Uterus (tissue), 2 donors: ENCODE results near the gene CCDC195.

Experiments used
- POLR2A ChIP-seq, 2 donors: fragments of 450-650 bp; IDR thresholded peaks; one replicate each; pipeline ENCODE4 v1.6.1; 2016; ENCODE audit warnings: antibody characterized with exemption in 2 of 2, mild to moderate bottlenecking in 1 of 2, moderate library complexity in 1 of 2
- TF ChIP-seq, protein P1 (sequence below), 4 experiments: fragments of 200-600 bp in 2 of 4; fragments of 450-650 bp in 2 of 4; sonication (generic) in 2 of 4; IDR thresholded peaks; one replicate each; pipeline ENCODE4 v1.5.1; 2016 to 2019; ENCODE audit warnings: antibody characterized with exemption in 4 of 4, mild to moderate bottlenecking in 2 of 4, moderate library complexity in 1 of 4

GRCh38 chr2:224711859-224712665 is 4.1 kb downstream of the CCDC195 start:
- TF ChIP-seq POLR2A (IDR thresholded peaks at IDR 0.05), result no peak
- TF ChIP-seq, protein P1, sequence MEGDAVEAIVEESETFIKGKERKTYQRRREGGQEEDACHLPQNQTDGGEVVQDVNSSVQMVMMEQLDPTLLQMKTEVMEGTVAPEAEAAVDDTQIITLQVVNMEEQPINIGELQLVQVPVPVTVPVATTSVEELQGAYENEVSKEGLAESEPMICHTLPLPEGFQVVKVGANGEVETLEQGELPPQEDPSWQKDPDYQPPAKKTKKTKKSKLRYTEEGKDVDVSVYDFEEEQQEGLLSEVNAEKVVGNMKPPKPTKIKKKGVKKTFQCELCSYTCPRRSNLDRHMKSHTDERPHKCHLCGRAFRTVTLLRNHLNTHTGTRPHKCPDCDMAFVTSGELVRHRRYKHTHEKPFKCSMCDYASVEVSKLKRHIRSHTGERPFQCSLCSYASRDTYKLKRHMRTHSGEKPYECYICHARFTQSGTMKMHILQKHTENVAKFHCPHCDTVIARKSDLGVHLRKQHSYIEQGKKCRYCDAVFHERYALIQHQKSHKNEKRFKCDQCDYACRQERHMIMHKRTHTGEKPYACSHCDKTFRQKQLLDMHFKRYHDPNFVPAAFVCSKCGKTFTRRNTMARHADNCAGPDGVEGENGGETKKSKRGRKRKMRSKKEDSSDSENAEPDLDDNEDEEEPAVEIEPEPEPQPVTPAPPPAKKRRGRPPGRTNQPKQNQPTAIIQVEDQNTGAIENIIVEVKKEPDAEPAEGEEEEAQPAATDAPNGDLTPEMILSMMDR (IDR thresholded peaks at IDR 0.05), result no peak
